Measurements from ENCODE around the gene TMEM163.
A peak's percentile ranks its signal among the peaks of the same experiment; 100 is the strongest.

The TMEM163 gene

GRCh38 chr2:134435936-134436335, 282.9 kb downstream of the TMEM163 start:
- TF ChIP-seq CTCF (conservative IDR thresholded peaks at IDR 0.05) = no peak
- H3K27ac ChIP-seq = no peak overlapping the region

- no peak for TF ChIP-seq CTCF (conservative IDR thresholded peaks at IDR 0.05)
- no peak overlapping the region for H3K27ac ChIP-seq
Observed at GRCh38 chr2:134435505-134435904, 283.3 kb downstream of the TMEM163 start.

GRCh38 chr2:134433979-134434378, 284.8 kb downstream of the TMEM163 start:
- H3K27ac ChIP-seq = peak overlapping the region; percentile 51
- no peak for TF ChIP-seq CTCF (conservative IDR thresholded peaks at IDR 0.05)

GRCh38 chr2:134433469-134433868, 285.3 kb downstream of the TMEM163 start:
- H3K27ac ChIP-seq = peak overlapping the region; percentile 51
- no peak for TF ChIP-seq CTCF (conservative IDR thresholded peaks at IDR 0.05)

- peak overlapping the region; percentile 51 for H3K27ac ChIP-seq
- no peak for TF ChIP-seq CTCF (conservative IDR thresholded peaks at IDR 0.05)
Observed at GRCh38 chr2:134432435-134432883, 286.3 kb downstream of the TMEM163 start.

GRCh38 chr2:134431838-134432434, 286.9 kb downstream of the TMEM163 start:
- no peak for TF ChIP-seq CTCF (conservative IDR thresholded peaks at IDR 0.05)
- H3K27ac ChIP-seq = peak overlapping the region; percentile 51

- no peak overlapping the region; the same call in 1 of the 2 replicates for H3K27ac ChIP-seq
- no peak for TF ChIP-seq CTCF (conservative IDR thresholded peaks at IDR 0.05)
Observed at GRCh38 chr2:134429886-134430285, 288.9 kb downstream of the TMEM163 start.
